AG09309 (cell line): ENCODE data around the gene ALG10.

Source experiments
- DNase-seq: peaks from one replicate; pipeline ENCODE4 v3.0.0-alpha.2; 2010; ENCODE audit warnings: low read depth
- H3K4me3 ChIP-seq: 2 replicates; pipeline ENCODE4 v1.5.1; 2011; ENCODE audit warnings: mild to moderate bottlenecking, low read depth, low read length, moderate library complexity; ENCODE audit not compliant: control insufficient read depth
- CTCF ChIP-seq: IDR thresholded peaks from 2 replicates; pipeline ENCODE4 v1.5.1; 2011; ENCODE audit warnings: mild to moderate bottlenecking, low read depth, low read length, inconsistent platforms; ENCODE audit not compliant: insufficient read depth, control insufficient read depth; ENCODE audit errors: missing control alignments

ALG10 gene

GRCh38 chr12:34048714-34049113, 26.4 kb downstream of the ALG10 start:
- no peak for TF ChIP-seq CTCF
- no peak for DNase-seq
- no peak overlapping the region for H3K4me3 ChIP-seq

- no peak for DNase-seq
- no peak overlapping the region for H3K4me3 ChIP-seq
- TF ChIP-seq CTCF = no peak
Observed at GRCh38 chr12:34051486-34051885, 29.2 kb downstream of the ALG10 start.

GRCh38 chr12:34054938-34055337, 32.6 kb downstream of the ALG10 start:
- no peak for DNase-seq
- H3K4me3 ChIP-seq = no peak overlapping the region
- no peak for TF ChIP-seq CTCF
